ENCODE results near the gene CACNA1C. TPM values are rescaled to one million over a fixed set of nuclear protein-coding genes. Genes with fewer than 3 reads are reported as not detected.

Gene CACNA1C
- total and polyA plus RNA-seq, 10 of the 15 experiments (the other 5 are each of a cell fraction or from before 2014, with no cell fraction given) = under 0.01 to 0.15 (median 0.09) TPM; not detected in 5

GRCh38 chr12:2319737-2320506 is 267.1 kb downstream of the CACNA1C start:
- Histone ChIP-seq H3K4me2 (ENCODE audit: control insufficient read depth, insufficient read depth) (no peak overlapping the region), H2AFZ (ENCODE audit: control insufficient read depth, low read depth, low read length) (no peak overlapping the region), H3K36me3 (ENCODE audit: control insufficient read depth in 2 of 2, insufficient read depth in 2 of 2, low read length in 1 of 2) (no peaks in the 10 kb centered on the region), H3K9me3 (replicated peaks; ENCODE audit: control insufficient read depth, insufficient read depth, low read length) (no peaks in the 10 kb centered on the region), H3K4me1 (ENCODE audit: control insufficient read depth, insufficient read depth, low read length) (no peaks in the 10 kb centered on the region), H3K27ac (ENCODE audit: control insufficient read depth, insufficient read depth) (no peak overlapping the region), H3K9ac (ENCODE audit: control insufficient read depth, insufficient read depth, low read length) (no peak overlapping the region), H3K27me3 (replicated peaks in 1 of 2; ENCODE audit: control insufficient read depth in 2 of 2, insufficient read depth in 2 of 2, low read length in 1 of 2) (peaks cover 0 to 4% of the 10 kb centered on the region in 2 experiments; a peak in 2 of 4 replicates), H4K20me1 (ENCODE audit: control insufficient read depth, insufficient read depth) (no peaks in the 10 kb centered on the region), H3K4me3 (no peak overlapping the region), H3K79me2 (ENCODE audit: control insufficient read depth, insufficient read depth, low read length) (no peaks in the 10 kb centered on the region)
- ChIA-PET POLR2A (no interaction called here), CTCF (no interaction called here), SMC1A (ENCODE audit: uncharacterized antibody, unreplicated experiment) (interaction anchor here (1.3 kb wide), 1 partner anchor 11 kb away, joined by 4 read pairs; no protein-coding TSS in a partner anchor), RAD21 (ENCODE audit: unreplicated experiment) (no interaction called here)
- no peak for DNase-seq (ENCODE audit: low read depth, low spot score)
- intact Hi-C loops (cut with micrococcal nuclease; ENCODE audit: unreplicated experiment) = no loop called here
- BruUV-seq (replicated peaks) = no TSS peak
- no peak for ATAC-seq
- FAIRE-seq = no peak
- in situ Hi-C loops (cut with MboI) = no loop called here
- 6% methylated on average over 6 of the region's 6 CpGs for WGBS (ENCODE audit: insufficient coverage, insufficient replicate concordance, low lambda C conversion rate, missing lambda C conversion rate)
- TF ChIP-seq IRF5 (IDR thresholded peaks at IDR 0.05; ENCODE audit: borderline replicate concordance) = no peak
- TF ChIP-seq CHD2 (IDR thresholded peaks at IDR 0.05; ENCODE audit: borderline replicate concordance, low read depth, low read length) = no peak
- TF ChIP-seq MXI1 (IDR thresholded peaks at IDR 0.05; ENCODE audit: low read depth, low read length) = no peak
- TF ChIP-seq SP1 (IDR thresholded peaks at IDR 0.05; ENCODE audit: low read depth, low read length) = no peak
- TF ChIP-seq FOXK2 (IDR thresholded peaks at IDR 0.05) = no peak
- TF ChIP-seq HDAC2 (IDR thresholded peaks at IDR 0.05) = no peak
- no peak for TF ChIP-seq ASH2L (IDR thresholded peaks at IDR 0.05; ENCODE audit: borderline replicate concordance, low read depth)
- TF ChIP-seq ZNF24 (IDR thresholded peaks at IDR 0.05) = no peak
- TF ChIP-seq FOXM1 (IDR thresholded peaks at IDR 0.05; ENCODE audit: low read depth, low read length) = no peak
- TF ChIP-seq SMC3 (IDR thresholded peaks at IDR 0.05; ENCODE audit: borderline replicate concordance, low read length) = no peak
- TF ChIP-seq SUPT20H (IDR thresholded peaks at IDR 0.05; ENCODE audit: borderline replicate concordance, control insufficient read depth, low read depth, low read length) = no peak
- no peak for TF ChIP-seq HCFC1 (IDR thresholded peaks at IDR 0.05; ENCODE audit: low read length)
- TF ChIP-seq SIX5 (IDR thresholded peaks at IDR 0.05; ENCODE audit: low read depth, low read length, severe bottlenecking) = no peak

Data from GM12878 (cell line).